HEK293 (cell line): Measurements from ENCODE around the gene RAB5IF.

ENCODE experiments used
- EGR2 ChIP-seq: fragments of 450-650 bp; formaldehyde crosslinking; IDR thresholded peaks from 2 replicates; pipeline ENCODE4 v1.5.1; 2016; ENCODE audit warnings: low read depth, missing biosample characterization, missing genetic modification characterization
- OSR2 ChIP-seq: fragments of 450-650 bp; formaldehyde crosslinking; IDR thresholded peaks from 2 replicates; pipeline ENCODE4 v1.5.1; 2016; ENCODE audit warnings: missing biosample characterization, missing genetic modification characterization
- PRDM1 ChIP-seq: fragments of 450-650 bp; formaldehyde crosslinking; IDR thresholded peaks from 2 replicates; pipeline ENCODE4; 2016; ENCODE audit warnings: missing biosample characterization, missing genetic modification characterization
- SP7 ChIP-seq: fragments of 450-650 bp; formaldehyde crosslinking; IDR thresholded peaks from 2 replicates; pipeline ENCODE4 v1.5.1; 2016; ENCODE audit warnings: missing biosample characterization, missing genetic modification characterization
- TCF7L2 ChIP-seq: IDR thresholded peaks from 2 replicates; pipeline ENCODE4 v1.6.1; 2011; ENCODE audit warnings: low read depth, mild to moderate bottlenecking, inconsistent platforms, low read length, moderate library complexity, borderline replicate concordance
- YY2 ChIP-seq: fragments of 450-650 bp; formaldehyde crosslinking; IDR thresholded peaks from 2 replicates; pipeline ENCODE4 v1.5.1; 2016; ENCODE audit warnings: missing biosample characterization, missing genetic modification characterization
- ZBTB1 ChIP-seq: fragments of 450-650 bp; formaldehyde crosslinking; IDR thresholded peaks from 2 replicates; pipeline ENCODE4 v1.5.1; 2016; ENCODE audit warnings: missing biosample characterization, missing genetic modification characterization
- ZBTB8A ChIP-seq: fragments of 450-650 bp; formaldehyde crosslinking; IDR thresholded peaks from 2 replicates; pipeline ENCODE4 v1.5.1; 2016; ENCODE audit warnings: missing biosample characterization, missing genetic modification characterization
- ZNF112 ChIP-seq: fragments of 450-650 bp; formaldehyde crosslinking; IDR thresholded peaks from 2 replicates; pipeline ENCODE4 v1.5.0; 2017; ENCODE audit warnings: missing biosample characterization, missing genetic modification characterization
- ZNF239 ChIP-seq: fragments of 450-650 bp; formaldehyde crosslinking; IDR thresholded peaks from 2 replicates; pipeline ENCODE4 v1.5.1; 2016; ENCODE audit warnings: missing biosample characterization, missing genetic modification characterization
- ZNF394 ChIP-seq: fragments of 450-650 bp; formaldehyde crosslinking; IDR thresholded peaks from 2 replicates; pipeline ENCODE4 v1.5.1; 2016; ENCODE audit warnings: missing biosample characterization, missing genetic modification characterization, mild to moderate bottlenecking, moderate library complexity, borderline replicate concordance
- ZNF555 ChIP-seq: fragments of 450-650 bp; formaldehyde crosslinking; conservative IDR thresholded peaks from 2 replicates; pipeline ENCODE4 v1.5.1; 2017; ENCODE audit warnings: missing biosample characterization, mild to moderate bottlenecking, missing genetic modification characterization, inconsistent platforms
- ZNF626 ChIP-seq: fragments of 450-650 bp; sonication (Bioruptor Pico); formaldehyde crosslinking; IDR thresholded peaks from 2 replicates; pipeline ENCODE4 v1.5.1; 2018; ENCODE audit warnings: missing biosample characterization, missing genetic modification characterization, inconsistent platforms
- ZNF629 ChIP-seq: fragments of 450-650 bp; formaldehyde crosslinking; IDR thresholded peaks from 2 replicates; pipeline ENCODE4 v1.5.1; 2017; ENCODE audit warnings: missing biosample characterization, missing genetic modification characterization
- ZNF677 ChIP-seq: fragments of 450-650 bp; IDR thresholded peaks from 2 replicates; pipeline ENCODE4 v1.5.0; 2018; ENCODE audit warnings: missing biosample characterization, mild to moderate bottlenecking, missing genetic modification characterization, moderate library complexity
- ZNF707 ChIP-seq: fragments of 450-650 bp; formaldehyde crosslinking; IDR thresholded peaks from 2 replicates; pipeline ENCODE4 v1.5.1; 2016; ENCODE audit warnings: missing biosample characterization, missing genetic modification characterization
- ZNF747 ChIP-seq: fragments of 450-650 bp; formaldehyde crosslinking; IDR thresholded peaks from 2 replicates; pipeline ENCODE4 v1.5.1; 2016; ENCODE audit warnings: missing biosample characterization, missing genetic modification characterization
- TF ChIP-seq, protein P1 (sequence below): fragments of 450-650 bp; formaldehyde crosslinking; IDR thresholded peaks from 2 replicates; pipeline ENCODE4 v1.5.1; 2016; ENCODE audit warnings: missing biosample characterization, missing genetic modification characterization, borderline replicate concordance
- TF ChIP-seq, protein P2 (sequence below): fragments of 450-650 bp; formaldehyde crosslinking; IDR thresholded peaks from 2 replicates; pipeline ENCODE4 v1.5.1; 2017; ENCODE audit warnings: missing biosample characterization, missing genetic modification characterization
- TF ChIP-seq, protein P3 (sequence below): sonication (generic); formaldehyde crosslinking; IDR thresholded peaks from 2 replicates; pipeline ENCODE4 v1.8.1; 2022; ENCODE audit warnings: mild to moderate bottlenecking, moderate library complexity, missing genetic modification reagents
- TF ChIP-seq, protein P4 (sequence below): fragments of 450-650 bp; formaldehyde crosslinking; IDR thresholded peaks from 2 replicates; pipeline ENCODE4 v1.5.1; 2016; ENCODE audit warnings: missing biosample characterization, missing genetic modification characterization
- TF ChIP-seq, protein P5 (sequence below): fragments of 450-650 bp; formaldehyde crosslinking; IDR thresholded peaks from 2 replicates; pipeline ENCODE4 v1.5.1; 2016; ENCODE audit warnings: missing biosample characterization, missing genetic modification characterization
- TF ChIP-seq, protein P6 (sequence below): fragments of 450-650 bp; formaldehyde crosslinking; IDR thresholded peaks from 2 replicates; pipeline ENCODE4 v1.5.1; 2016; ENCODE audit warnings: missing biosample characterization, missing genetic modification characterization

RAB5IF gene

DNA sequence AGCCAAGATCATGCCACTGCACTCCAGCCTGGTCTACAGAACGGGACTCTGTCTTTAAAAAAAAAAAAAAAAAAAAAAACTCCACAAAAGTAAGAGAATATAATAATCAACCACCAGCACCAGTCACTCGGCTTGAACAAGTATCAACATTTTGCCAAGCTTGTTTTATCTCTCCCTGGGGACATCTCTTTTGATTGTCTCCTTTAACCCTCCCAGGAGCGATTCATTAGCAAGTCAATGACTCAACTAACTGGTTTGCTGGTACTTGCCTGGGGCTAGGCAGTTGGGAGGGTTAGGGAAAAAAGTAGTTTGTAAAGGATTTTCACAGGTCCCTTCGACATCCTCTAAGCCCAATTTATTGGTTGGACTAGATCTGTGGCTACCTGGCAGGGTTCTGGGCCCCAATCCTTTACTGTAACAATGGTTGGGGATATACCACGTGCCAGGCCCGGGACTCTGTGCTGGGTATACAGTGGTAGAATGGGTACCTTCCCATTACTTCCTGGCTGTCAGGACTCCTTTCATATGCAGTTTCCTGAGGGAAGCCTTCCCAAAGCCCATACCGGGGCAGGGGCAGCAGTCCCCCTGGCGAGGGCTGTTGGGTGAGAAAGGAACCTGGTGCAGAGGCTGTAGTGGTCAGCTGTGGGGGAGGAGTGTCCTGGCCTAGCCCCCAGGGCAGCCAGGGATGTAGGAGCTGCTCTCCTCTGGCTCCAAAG, 20.0 kb upstream of the RAB5IF start (continued):
- TF ChIP-seq OSR2 (tag by site-specific recombination) (peak; percentile 89), ZBTB1 (tag by site-specific recombination) (no peak), SP7 (tag by site-specific recombination) (peak; percentile 44; the same call in 1 of the 2 replicates), ZNF626 (no peak), YY2 (tag by site-specific recombination) (no peak), ZNF677 (tag by site-specific recombination) (no peak), ZNF394 (peak; percentile 45; the same call in 1 of the 2 replicates), ZNF629 (tag by site-specific recombination) (peak; percentile 80), ZNF747 (tag by site-specific recombination) (no peak), ZNF555 (no peak), ZBTB8A (tag by site-specific recombination) (peak; percentile 13; the same call in 1 of the 2 replicates), ZNF707 (tag by site-specific recombination) (no peak), ZNF112 (tag by site-specific recombination) (no peak), ZNF239 (tag by site-specific recombination) (no peak), TCF7L2 (no peak), PRDM1 (no peak), EGR2 (tag by site-specific recombination) (no peak)
- TF ChIP-seq, protein P1, sequence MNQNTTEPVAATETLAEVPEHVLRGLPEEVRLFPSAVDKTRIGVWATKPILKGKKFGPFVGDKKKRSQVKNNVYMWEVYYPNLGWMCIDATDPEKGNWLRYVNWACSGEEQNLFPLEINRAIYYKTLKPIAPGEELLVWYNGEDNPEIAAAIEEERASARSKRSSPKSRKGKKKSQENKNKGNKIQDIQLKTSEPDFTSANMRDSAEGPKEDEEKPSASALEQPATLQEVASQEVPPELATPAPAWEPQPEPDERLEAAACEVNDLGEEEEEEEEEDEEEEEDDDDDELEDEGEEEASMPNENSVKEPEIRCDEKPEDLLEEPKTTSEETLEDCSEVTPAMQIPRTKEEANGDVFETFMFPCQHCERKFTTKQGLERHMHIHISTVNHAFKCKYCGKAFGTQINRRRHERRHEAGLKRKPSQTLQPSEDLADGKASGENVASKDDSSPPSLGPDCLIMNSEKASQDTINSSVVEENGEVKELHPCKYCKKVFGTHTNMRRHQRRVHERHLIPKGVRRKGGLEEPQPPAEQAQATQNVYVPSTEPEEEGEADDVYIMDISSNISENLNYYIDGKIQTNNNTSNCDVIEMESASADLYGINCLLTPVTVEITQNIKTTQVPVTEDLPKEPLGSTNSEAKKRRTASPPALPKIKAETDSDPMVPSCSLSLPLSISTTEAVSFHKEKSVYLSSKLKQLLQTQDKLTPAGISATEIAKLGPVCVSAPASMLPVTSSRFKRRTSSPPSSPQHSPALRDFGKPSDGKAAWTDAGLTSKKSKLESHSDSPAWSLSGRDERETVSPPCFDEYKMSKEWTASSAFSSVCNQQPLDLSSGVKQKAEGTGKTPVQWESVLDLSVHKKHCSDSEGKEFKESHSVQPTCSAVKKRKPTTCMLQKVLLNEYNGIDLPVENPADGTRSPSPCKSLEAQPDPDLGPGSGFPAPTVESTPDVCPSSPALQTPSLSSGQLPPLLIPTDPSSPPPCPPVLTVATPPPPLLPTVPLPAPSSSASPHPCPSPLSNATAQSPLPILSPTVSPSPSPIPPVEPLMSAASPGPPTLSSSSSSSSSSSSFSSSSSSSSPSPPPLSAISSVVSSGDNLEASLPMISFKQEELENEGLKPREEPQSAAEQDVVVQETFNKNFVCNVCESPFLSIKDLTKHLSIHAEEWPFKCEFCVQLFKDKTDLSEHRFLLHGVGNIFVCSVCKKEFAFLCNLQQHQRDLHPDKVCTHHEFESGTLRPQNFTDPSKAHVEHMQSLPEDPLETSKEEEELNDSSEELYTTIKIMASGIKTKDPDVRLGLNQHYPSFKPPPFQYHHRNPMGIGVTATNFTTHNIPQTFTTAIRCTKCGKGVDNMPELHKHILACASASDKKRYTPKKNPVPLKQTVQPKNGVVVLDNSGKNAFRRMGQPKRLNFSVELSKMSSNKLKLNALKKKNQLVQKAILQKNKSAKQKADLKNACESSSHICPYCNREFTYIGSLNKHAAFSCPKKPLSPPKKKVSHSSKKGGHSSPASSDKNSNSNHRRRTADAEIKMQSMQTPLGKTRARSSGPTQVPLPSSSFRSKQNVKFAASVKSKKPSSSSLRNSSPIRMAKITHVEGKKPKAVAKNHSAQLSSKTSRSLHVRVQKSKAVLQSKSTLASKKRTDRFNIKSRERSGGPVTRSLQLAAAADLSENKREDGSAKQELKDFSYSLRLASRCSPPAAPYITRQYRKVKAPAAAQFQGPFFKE (tag by site-specific recombination), result no peak
- TF ChIP-seq, protein P2, sequence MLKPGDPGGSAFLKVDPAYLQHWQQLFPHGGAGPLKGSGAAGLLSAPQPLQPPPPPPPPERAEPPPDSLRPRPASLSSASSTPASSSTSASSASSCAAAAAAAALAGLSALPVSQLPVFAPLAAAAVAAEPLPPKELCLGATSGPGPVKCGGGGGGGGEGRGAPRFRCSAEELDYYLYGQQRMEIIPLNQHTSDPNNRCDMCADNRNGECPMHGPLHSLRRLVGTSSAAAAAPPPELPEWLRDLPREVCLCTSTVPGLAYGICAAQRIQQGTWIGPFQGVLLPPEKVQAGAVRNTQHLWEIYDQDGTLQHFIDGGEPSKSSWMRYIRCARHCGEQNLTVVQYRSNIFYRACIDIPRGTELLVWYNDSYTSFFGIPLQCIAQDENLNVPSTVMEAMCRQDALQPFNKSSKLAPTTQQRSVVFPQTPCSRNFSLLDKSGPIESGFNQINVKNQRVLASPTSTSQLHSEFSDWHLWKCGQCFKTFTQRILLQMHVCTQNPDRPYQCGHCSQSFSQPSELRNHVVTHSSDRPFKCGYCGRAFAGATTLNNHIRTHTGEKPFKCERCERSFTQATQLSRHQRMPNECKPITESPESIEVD, result peak; percentile 88
- TF ChIP-seq, protein P3, sequence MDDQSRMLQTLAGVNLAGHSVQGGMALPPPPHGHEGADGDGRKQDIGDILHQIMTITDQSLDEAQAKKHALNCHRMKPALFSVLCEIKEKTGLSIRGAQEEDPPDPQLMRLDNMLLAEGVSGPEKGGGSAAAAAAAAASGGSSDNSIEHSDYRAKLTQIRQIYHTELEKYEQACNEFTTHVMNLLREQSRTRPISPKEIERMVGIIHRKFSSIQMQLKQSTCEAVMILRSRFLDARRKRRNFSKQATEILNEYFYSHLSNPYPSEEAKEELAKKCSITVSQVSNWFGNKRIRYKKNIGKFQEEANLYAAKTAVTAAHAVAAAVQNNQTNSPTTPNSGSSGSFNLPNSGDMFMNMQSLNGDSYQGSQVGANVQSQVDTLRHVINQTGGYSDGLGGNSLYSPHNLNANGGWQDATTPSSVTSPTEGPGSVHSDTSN (CRISPR knock-in tag), result no peak
- TF ChIP-seq, protein P4, sequence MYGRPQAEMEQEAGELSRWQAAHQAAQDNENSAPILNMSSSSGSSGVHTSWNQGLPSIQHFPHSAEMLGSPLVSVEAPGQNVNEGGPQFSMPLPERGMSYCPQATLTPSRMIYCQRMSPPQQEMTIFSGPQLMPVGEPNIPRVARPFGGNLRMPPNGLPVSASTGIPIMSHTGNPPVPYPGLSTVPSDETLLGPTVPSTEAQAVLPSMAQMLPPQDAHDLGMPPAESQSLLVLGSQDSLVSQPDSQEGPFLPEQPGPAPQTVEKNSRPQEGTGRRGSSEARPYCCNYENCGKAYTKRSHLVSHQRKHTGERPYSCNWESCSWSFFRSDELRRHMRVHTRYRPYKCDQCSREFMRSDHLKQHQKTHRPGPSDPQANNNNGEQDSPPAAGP, result peak; percentile 92; the same call in 1 of the 2 replicates
- TF ChIP-seq, protein P5, sequence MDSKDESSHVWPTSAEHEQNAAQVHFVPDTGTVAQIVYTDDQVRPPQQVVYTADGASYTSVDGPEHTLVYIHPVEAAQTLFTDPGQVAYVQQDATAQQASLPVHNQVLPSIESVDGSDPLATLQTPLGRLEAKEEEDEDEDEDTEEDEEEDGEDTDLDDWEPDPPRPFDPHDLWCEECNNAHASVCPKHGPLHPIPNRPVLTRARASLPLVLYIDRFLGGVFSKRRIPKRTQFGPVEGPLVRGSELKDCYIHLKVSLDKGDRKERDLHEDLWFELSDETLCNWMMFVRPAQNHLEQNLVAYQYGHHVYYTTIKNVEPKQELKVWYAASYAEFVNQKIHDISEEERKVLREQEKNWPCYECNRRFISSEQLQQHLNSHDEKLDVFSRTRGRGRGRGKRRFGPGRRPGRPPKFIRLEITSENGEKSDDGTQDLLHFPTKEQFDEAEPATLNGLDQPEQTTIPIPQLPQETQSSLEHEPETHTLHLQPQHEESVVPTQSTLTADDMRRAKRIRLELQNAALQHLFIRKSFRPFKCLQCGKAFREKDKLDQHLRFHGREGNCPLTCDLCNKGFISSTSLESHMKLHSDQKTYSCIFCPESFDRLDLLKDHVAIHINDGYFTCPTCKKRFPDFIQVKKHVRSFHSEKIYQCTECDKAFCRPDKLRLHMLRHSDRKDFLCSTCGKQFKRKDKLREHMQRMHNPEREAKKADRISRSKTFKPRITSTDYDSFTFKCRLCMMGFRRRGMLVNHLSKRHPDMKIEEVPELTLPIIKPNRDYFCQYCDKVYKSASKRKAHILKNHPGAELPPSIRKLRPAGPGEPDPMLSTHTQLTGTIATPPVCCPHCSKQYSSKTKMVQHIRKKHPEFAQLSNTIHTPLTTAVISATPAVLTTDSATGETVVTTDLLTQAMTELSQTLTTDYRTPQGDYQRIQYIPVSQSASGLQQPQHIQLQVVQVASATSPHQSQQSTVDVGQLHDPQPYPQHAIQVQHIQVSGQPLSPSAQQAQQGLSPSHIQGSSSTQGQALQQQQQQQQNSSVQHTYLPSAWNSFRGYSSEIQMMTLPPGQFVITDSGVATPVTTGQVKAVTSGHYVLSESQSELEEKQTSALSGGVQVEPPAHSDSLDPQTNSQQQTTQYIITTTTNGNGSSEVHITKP, result peak; percentile 53
- TF ChIP-seq, protein P6, sequence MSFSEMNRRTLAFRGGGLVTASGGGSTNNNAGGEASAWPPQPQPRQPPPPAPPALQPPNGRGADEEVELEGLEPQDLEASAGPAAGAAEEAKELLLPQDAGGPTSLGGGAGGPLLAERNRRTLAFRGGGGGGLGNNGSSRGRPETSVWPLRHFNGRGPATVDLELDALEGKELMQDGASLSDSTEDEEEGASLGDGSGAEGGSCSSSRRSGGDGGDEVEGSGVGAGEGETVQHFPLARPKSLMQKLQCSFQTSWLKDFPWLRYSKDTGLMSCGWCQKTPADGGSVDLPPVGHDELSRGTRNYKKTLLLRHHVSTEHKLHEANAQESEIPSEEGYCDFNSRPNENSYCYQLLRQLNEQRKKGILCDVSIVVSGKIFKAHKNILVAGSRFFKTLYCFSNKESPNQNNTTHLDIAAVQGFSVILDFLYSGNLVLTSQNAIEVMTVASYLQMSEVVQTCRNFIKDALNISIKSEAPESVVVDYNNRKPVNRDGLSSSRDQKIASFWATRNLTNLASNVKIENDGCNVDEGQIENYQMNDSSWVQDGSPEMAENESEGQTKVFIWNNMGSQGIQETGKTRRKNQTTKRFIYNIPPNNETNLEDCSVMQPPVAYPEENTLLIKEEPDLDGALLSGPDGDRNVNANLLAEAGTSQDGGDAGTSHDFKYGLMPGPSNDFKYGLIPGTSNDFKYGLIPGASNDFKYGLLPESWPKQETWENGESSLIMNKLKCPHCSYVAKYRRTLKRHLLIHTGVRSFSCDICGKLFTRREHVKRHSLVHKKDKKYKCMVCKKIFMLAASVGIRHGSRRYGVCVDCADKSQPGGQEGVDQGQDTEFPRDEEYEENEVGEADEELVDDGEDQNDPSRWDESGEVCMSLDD (tag by site-specific recombination), result no peak
